ENCODE data around the gene POLR1A. TPM values are rescaled to one million over a fixed set of nuclear protein-coding genes. Genes with fewer than 3 reads are reported as not detected.
A peak's percentile ranks its signal among the peaks of the same experiment; 100 is the strongest.

The POLR1A gene
- total RNA-seq, 4 donors from 2014 or later = 20.1 to 31.7 (median 29.4) TPM

DNA sequence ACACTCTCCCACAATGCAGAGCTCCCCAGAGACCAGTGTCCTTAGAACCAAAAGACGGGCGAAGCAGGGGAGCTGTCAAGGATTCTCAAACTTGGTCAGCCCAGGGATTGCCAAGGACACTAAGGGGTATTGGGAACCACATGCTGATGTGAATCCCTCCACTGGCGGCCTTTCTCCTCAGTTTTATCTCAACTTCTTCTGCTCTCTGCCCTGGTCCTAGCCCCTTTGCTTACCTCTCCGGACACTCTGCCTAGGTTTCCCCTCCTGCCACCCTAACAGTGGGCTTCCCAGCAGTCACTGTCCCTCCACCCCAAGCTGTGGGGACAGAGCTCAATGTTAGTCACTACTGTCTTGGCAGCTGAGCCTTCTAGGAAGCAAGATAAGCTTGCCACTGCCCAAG is 61.1 kb downstream of the POLR1A start:
- H3K36me3 ChIP-seq = peaks cover 0 to 67% of the 10 kb centered on the region in 2 donors
- ATAC-seq = no peak
- TF ChIP-seq, protein P1, sequence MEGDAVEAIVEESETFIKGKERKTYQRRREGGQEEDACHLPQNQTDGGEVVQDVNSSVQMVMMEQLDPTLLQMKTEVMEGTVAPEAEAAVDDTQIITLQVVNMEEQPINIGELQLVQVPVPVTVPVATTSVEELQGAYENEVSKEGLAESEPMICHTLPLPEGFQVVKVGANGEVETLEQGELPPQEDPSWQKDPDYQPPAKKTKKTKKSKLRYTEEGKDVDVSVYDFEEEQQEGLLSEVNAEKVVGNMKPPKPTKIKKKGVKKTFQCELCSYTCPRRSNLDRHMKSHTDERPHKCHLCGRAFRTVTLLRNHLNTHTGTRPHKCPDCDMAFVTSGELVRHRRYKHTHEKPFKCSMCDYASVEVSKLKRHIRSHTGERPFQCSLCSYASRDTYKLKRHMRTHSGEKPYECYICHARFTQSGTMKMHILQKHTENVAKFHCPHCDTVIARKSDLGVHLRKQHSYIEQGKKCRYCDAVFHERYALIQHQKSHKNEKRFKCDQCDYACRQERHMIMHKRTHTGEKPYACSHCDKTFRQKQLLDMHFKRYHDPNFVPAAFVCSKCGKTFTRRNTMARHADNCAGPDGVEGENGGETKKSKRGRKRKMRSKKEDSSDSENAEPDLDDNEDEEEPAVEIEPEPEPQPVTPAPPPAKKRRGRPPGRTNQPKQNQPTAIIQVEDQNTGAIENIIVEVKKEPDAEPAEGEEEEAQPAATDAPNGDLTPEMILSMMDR (IDR thresholded peaks at IDR 0.05 in 4 of 5, conservative IDR thresholded peaks at IDR 0.05 in 1 of 5) = no peak
- no peak for TF ChIP-seq POLR2A (IDR thresholded peaks at IDR 0.05)

GRCh38 chr2:86044045-86044444 is 61.6 kb downstream of the POLR1A start:
- Histone ChIP-seq H3K9me3 (no peaks in the 10 kb centered on the region), H3K27ac (peak overlapping the region in 2 of 4 donors; percentile 86 to 99), H3K4me3 (no peak overlapping the region), H3K36me3 (peaks cover 0 to 67% of the 10 kb centered on the region in 2 donors), H3K4me1 (peaks cover 11 to 15% of the 10 kb centered on the region in 2 donors), H3K27me3 (no peaks in the 10 kb centered on the region)
- no peak for DNase-seq
- no peak for TF ChIP-seq POLR2A (IDR thresholded peaks at IDR 0.05)
- TF ChIP-seq, protein P1 (IDR thresholded peaks at IDR 0.05 in 4 of 5, conservative IDR thresholded peaks at IDR 0.05 in 1 of 5) = no peak
- in situ Hi-C loops (cut with MboI; ENCODE audit: low sequenced_read_pairs in 4 of 4) (no loop called here), intact Hi-C loops (cut with DNase I; ENCODE audit: low total_unique reads) (no loop called here)
- ATAC-seq = no peak

More for the DNA sequence above, 61.1 kb downstream of the POLR1A start:
- in situ Hi-C loops (cut with MboI; ENCODE audit: low sequenced_read_pairs in 4 of 4) = no loop called here
- intact Hi-C loops (cut with DNase I; ENCODE audit: low total_unique reads) = no loop called here
- H3K4me3 ChIP-seq = no peak overlapping the region
- no peak overlapping the region for H3K27ac ChIP-seq
- no peaks in the 10 kb centered on the region for H3K9me3 ChIP-seq
- H3K4me1 ChIP-seq = peaks cover 11 to 15% of the 10 kb centered on the region in 2 donors
- no peaks in the 10 kb centered on the region for H3K27me3 ChIP-seq
- no peak for DNase-seq

GRCh38 chr2:86042256-86043168 is 63.2 kb downstream of the POLR1A start:
- peak in 1 of 2 donors; percentile 40 for DNase-seq
- H3K36me3 ChIP-seq = peaks cover 0 to 60% of the 10 kb centered on the region in 2 donors
- intact Hi-C loops (cut with DNase I; ENCODE audit: low total_unique reads) = no loop called here
- TF ChIP-seq, protein P1 (IDR thresholded peaks at IDR 0.05 in 4 of 5, conservative IDR thresholded peaks at IDR 0.05 in 1 of 5) = no peak
- no peak for TF ChIP-seq POLR2A (IDR thresholded peaks at IDR 0.05)
- no peaks in the 10 kb centered on the region for H3K9me3 ChIP-seq
- ATAC-seq = peak; percentile 55 to 64
- peaks cover 25 to 29% of the 10 kb centered on the region in 2 donors for H3K4me1 ChIP-seq
- in situ Hi-C loops (cut with MboI; ENCODE audit: low sequenced_read_pairs in 4 of 4) = no loop called here
- H3K27me3 ChIP-seq = no peaks in the 10 kb centered on the region
- peak overlapping the region; percentile 86 to 99 (median 94) for H3K27ac ChIP-seq
- H3K4me3 ChIP-seq = no peak overlapping the region

- in situ Hi-C loops (cut with MboI; ENCODE audit: low sequenced_read_pairs in 4 of 4) = no loop called here
- peaks cover 0 to 36% of the 10 kb centered on the region in 2 donors for H3K36me3 ChIP-seq
- H3K27me3 ChIP-seq = no peaks in the 10 kb centered on the region
- no peak for TF ChIP-seq POLR2A (IDR thresholded peaks at IDR 0.05)
- no peak overlapping the region for H3K4me3 ChIP-seq
- H3K27ac ChIP-seq = peak overlapping the region; percentile 91 to 99 (median 98)
- H3K4me1 ChIP-seq = peaks cover 49 to 53% of the 10 kb centered on the region in 2 donors
- H3K9me3 ChIP-seq = no peaks in the 10 kb centered on the region
- no peak for DNase-seq
- intact Hi-C loops (cut with DNase I; ENCODE audit: low total_unique reads) = loop anchor here (5.0 kb wide), 3 partner anchors 48 to 308 kb away; no protein-coding TSS in a partner anchor
- ATAC-seq = no peak
Measured at GRCh38 chr2:86039963-86040655, 65.6 kb downstream of the POLR1A start.

All from gastrocnemius medialis (tissue), 4 donors.